ENCODE data around the gene SHISA6. TPM values are rescaled to one million over a fixed set of nuclear protein-coding genes. Genes with fewer than 3 reads are reported as not detected.

The SHISA6 gene
- total RNA-seq, 1 donor from 2014 or later = 2.0 TPM

DNA sequence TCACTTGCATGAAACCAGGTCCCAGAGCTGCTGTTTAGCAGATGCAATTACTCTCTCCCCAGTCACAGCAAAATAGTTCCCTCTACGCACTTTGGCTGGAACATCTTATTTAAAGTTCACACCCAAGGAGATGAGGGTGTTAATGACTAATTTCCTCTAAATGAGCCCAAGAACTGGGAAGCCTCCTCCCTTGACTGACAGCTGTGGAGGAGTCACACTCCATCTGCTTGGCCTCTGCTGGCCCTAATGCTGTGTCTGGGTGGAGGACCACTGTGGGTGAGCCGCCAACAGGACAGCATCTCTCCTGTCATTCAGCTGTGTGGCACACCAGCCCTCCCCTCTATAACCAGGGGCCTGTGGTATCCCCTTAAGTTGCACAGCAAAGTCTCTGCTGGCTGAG, 115.4 kb downstream of the SHISA6 start:
- no peak for ATAC-seq

- no peak for ATAC-seq
These were observed 122.6 kb downstream of the SHISA6 start for GRCh38 chr17:11363565-11364117.

DNA sequence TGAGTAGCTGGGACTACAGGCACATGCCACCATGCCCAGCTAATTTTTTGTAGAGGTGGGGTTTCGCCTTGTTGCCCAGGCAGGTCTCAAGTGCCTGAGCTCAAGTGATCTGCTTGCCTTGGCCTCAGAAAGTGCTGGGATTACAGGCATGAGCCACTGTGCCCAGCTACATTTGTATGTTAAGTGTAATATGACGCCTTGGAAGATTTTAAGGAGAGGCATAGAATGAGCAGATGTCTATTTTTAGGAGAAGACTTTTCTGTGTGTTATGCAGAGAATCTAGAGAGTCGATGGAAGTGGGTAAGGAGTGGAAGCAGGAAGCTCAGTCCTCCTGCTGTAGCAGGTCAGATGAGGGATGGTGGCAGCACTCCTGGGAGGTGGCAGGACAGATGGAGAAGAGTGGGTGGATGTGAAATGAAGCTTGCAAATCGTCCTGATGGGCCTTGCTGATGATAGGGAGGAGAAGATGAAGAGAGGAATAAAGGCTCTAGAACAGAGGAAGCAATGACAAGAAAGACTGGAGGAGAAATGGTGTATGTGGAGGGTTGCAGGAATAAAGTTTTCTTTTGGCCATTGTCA, 125.3 kb downstream of the SHISA6 start:
- no peak for ATAC-seq

- no peak for ATAC-seq
These were observed 128.6 kb downstream of the SHISA6 start for GRCh38 chr17:11369575-11369974.

GRCh38 chr17:11372692-11373091, 131.7 kb downstream of the SHISA6 start:
- no peak for ATAC-seq

GRCh38 chr17:11378506-11378905, 137.5 kb downstream of the SHISA6 start:
- no peak for ATAC-seq

GRCh38 chr17:11380761-11381160, 139.7 kb downstream of the SHISA6 start:
- ATAC-seq = no peak

DNA sequence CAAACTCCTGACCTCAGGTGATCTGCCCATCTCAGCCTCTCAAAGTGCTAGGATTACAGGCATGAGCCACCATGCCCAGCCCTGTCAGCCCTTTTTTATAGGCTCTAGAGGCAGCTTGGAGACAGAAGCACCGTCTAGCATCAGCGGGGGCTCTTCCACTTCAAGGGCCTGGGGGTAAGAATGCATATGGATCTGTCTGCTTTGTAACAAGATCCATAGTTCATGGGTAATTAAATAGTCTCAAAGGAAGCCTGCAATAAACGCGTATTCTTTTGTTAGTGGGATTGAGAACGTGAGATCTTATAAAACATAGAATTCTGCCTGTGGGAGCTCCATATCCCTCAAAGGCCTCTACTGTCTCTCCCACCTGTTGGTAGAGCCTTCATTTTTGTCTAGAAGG, 142.1 kb downstream of the SHISA6 start:
- no peak for ATAC-seq

- ATAC-seq = no peak
These were observed 143.1 kb downstream of the SHISA6 start for GRCh38 chr17:11384131-11384530.

DNA sequence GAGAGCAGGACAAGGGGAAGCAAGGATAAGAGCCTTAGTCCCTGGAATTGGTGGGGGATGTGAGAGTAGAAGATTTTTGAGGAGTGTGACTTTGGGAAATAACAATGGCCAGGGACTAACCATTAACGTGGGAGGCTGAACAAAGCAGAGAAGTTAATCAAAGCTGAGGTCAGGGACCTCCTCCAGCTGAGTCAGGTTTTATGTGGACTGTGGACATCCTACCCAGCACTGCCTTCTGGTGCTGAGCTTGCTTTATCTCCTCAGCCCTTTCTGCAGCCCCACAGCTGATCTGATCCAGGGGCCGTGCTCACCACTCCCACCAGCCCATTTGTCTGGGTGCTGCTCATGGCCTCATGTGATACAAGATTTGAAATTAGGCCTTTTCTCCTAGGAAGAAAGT, 146.6 kb downstream of the SHISA6 start:
- ATAC-seq = no peak

DNA sequence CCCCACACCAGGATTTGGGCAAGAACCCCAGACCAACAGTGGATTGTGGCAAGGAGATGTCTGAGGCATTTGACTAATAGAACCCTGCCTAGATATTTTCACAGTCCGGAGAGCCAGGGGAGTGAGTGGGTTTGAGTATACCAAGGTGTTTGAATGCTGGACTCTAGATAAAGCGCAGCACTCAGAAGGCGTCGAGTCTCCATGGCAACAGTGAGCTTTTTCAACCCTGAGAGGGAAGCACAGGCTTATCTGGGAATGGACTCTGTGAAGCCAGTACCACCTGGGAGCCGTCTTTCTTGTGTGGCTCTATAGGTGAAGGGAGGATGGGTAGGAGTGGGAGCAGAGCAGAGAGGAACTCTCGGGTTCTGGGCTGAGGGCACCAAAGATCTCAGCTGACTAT, 147.0 kb downstream of the SHISA6 start:
- no peak for ATAC-seq

DNA sequence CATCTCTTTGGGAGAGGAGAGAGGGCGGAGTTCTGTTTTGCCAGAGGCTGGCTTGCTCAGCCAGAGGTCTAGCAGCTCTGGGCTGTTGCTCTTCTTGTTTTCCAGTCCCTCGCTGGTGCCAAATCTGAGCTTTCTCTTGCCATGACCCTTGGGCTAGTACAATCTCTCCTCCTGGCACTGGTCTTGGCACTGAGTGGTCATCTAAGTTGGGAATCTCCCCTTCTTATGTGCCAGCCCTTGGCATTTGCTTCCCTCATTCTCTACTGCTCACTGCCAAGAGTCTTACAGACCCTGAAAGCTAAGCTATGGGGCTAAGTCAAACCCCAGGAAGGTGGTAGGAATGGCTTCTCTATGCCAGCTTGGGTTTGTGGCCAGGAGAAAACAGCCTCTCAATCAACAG, 148.6 kb downstream of the SHISA6 start:
- ATAC-seq = no peak

DNA sequence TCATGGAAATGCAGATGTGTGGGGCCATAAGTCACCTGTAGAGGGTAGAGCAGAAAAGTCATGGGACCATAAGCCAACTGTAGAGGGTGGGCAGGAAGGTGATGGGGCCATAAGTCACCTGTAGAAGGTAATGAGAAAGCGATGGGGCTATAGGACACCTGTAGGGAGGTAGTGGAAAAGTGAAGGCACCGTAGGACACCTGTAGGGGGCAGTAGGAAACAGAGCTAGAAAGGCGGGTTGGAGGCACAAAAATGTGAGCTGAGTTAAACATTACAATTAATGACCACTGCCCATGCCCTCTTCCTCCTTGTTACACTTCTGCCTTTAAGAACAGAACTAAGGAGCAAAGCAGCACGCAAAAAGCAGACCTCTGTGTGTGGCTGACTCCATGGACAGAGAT, 150.1 kb downstream of the SHISA6 start:
- ATAC-seq = no peak

GRCh38 chr17:11404431-11405276, 163.6 kb downstream of the SHISA6 start:
- ATAC-seq = peak; percentile 23

- ATAC-seq = no peak
These were observed 165.7 kb downstream of the SHISA6 start for GRCh38 chr17:11406716-11407115.

DNA sequence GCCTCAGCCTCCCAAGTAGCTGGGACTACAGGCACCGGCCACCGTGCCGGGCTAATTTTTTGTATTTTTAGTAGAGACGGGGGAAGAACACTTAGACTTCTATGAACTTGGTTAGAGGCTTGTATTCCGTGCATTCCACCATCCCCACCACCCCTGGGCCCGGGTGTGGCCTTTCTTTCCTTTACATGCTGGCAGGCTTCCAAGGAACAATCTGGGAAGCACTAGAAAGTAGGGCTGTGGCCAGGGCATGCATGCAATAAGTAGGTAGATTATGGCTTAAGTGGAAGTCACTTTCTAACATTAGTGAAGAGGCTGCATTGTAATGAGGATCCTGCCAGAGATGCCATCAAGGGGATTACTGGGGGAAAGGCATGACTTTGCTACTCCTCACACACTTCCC, 171.6 kb downstream of the SHISA6 start:
- ATAC-seq = no peak

DNA sequence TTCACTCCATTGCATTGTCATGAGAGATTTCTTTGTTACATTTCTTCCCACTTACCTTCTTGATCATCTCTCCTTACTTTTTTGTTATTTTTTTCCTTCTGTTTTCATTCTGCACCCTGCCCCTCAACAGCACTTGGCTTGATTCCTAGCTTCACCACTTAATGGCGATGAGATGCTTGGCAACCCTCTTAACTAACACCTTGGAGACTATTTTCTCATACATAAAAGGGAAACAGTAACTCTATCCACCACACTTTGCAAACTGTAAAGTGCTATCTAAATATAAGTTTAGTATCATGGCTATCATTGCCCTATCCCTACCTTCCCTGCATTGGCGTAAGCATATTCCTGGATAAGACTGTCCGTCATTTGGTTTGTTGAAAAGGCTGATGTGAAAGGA, 177.3 kb downstream of the SHISA6 start:
- ATAC-seq = no peak

GRCh38 chr17:11430751-11431150, 189.7 kb downstream of the SHISA6 start:
- peak; percentile 64 for ATAC-seq

GRCh38 chr17:11438673-11439072, 197.7 kb downstream of the SHISA6 start:
- ATAC-seq = no peak

DNA sequence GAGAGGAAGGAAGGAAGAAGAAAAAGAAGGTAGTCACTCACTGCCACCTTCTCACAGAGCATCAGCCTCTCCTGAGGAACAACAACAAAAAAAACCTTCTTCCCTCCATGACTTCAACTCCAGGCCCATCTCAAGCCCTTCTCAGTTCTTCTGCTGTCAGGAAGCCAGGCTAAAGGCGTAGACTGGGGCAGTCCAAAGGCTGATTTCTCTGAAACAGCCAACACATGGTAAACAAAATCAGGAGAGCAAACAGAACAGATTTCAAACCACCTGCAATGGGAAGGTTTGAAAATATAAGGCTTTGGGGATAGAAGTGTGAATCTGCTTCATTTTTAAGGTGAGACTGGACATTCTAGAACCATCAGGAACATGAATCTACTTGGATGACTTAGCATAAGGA, 200.0 kb downstream of the SHISA6 start:
- ATAC-seq = no peak

GRCh38 chr17:11446316-11446715, 205.3 kb downstream of the SHISA6 start:
- ATAC-seq = no peak

GRCh38 chr17:11454096-11454495, 213.1 kb downstream of the SHISA6 start:
- ATAC-seq = no peak

GRCh38 chr17:11458279-11458678, 217.3 kb downstream of the SHISA6 start:
- ATAC-seq = no peak

- no peak for ATAC-seq
These were observed 218.9 kb downstream of the SHISA6 start for GRCh38 chr17:11459861-11460331.
